ENCODE data around the gene IGF2BP1. TPM values are rescaled to one million over a fixed set of nuclear protein-coding genes. Genes with fewer than 3 reads are reported as not detected.

Gene IGF2BP1
- total and polyA plus RNA-seq, 2 of the 8 experiments (the other 6 are each of a cell fraction or from before 2014, with no cell fraction given), result 41.6 to 513 TPM

- CTCF ChIA-PET (ENCODE audit: partially characterized antibody), result interaction anchor here (0.7 kb wide), 1 partner anchor 21 kb away, joined by 4 read pairs; the partner anchor contains the start of gene GIP
- H3K4me1 ChIP-seq (replicated peaks in 1 of 4; ENCODE audit: control insufficient read depth in 3 of 4, insufficient read depth in 4 of 4, low read length in 3 of 4), result peaks cover 0 to 12% (median 8%) of the 10 kb centered on the region in 4 experiments; a peak in 5 of 7 replicates
- no peaks in the 10 kb centered on the region; a peak in 1 of 7 replicates for H3K27me3 ChIP-seq (replicated peaks in 1 of 4; ENCODE audit: control insufficient read depth in 3 of 4, extremely low read depth in 1 of 4, insufficient read depth in 3 of 4, low read length in 3 of 4)
- POLR2A ChIA-PET (ENCODE audit: partially characterized antibody), result interaction anchor here (0.6 to 1.1 kb wide), 4 partner anchors 13 to 22 kb away, joined by 3 to 4 read pairs (median 3); partner anchors contain the start of gene GIP
- 97% methylated on average over 4 of the region's 4 CpGs; no CpG with 5 or more reads in 1 of the 2 experiments for WGBS, 2 experiments (ENCODE audit: extremely low coverage in 1 of 2, insufficient coverage in 1 of 2, insufficient read length in 1 of 2, insufficient replicate concordance in 2 of 2, low coverage in 1 of 2, low lambda C conversion rate in 2 of 2, missing lambda C conversion rate in 1 of 2)
- no peak overlapping the region for H4K91ac ChIP-seq (replicated peaks; ENCODE audit: insufficient read length, low read length)
- H4K8ac ChIP-seq (ENCODE audit: extremely low read depth, insufficient read depth, low read length), result no peak overlapping the region
- FAIRE-seq (no peak), DNase-seq (ENCODE audit: low read depth in 1 of 2, low spot score in 2 of 2) (peak in 1 of 2 experiments; percentile 17)
- H2AK5ac ChIP-seq (ENCODE audit: low read depth, low read length), result no peak overlapping the region
- H3K79me1 ChIP-seq (ENCODE audit: low read depth, low read length), result no peaks in the 10 kb centered on the region
- no peak overlapping the region for H2BK12ac ChIP-seq (ENCODE audit: low read depth, low read length)
- no peak overlapping the region for H2AFZ ChIP-seq (ENCODE audit: low read length)
- H3K18ac ChIP-seq (ENCODE audit: extremely low read depth, low read length), result no peak overlapping the region
- no peak overlapping the region for H3K9ac ChIP-seq (replicated peaks in 1 of 4; ENCODE audit: extremely low read depth in 1 of 4, low read depth in 3 of 4, low read length in 3 of 4)
- H2BK120ac ChIP-seq (replicated peaks; ENCODE audit: low read depth, low read length), result no peak overlapping the region
- H3K4me3 ChIP-seq (ENCODE audit: extremely low read depth in 1 of 4, insufficient read depth in 2 of 4, low read depth in 3 of 4, low read length in 4 of 4), result no peak overlapping the region
- no peak overlapping the region for H3K27ac ChIP-seq (ENCODE audit: low read depth, low read length)
- 0 out of 4 replicates have a peak, but pooled peaks cover 0 to 4% of the 10 kb centered on the region in 2 experiments for H3K79me2 ChIP-seq (ENCODE audit: control insufficient read depth in 1 of 2, insufficient read depth in 2 of 2, low read length in 2 of 2)
- H4K5ac ChIP-seq (ENCODE audit: insufficient read length, low read depth, low read length), result no peak overlapping the region
- H2BK15ac ChIP-seq (ENCODE audit: low read length), result no peak overlapping the region
- no peak overlapping the region for H3K4me2 ChIP-seq (ENCODE audit: insufficient read depth in 1 of 2, low read depth in 2 of 2, low read length in 2 of 2)
- H3K14ac ChIP-seq (ENCODE audit: insufficient read length), result no peak overlapping the region
- no peaks in the 10 kb centered on the region for H3K9me3 ChIP-seq (ENCODE audit: insufficient read depth in 2 of 2, low read depth in 1 of 2, low read length in 1 of 2)
- H2BK5ac ChIP-seq (ENCODE audit: low read depth, low read length), result no peak overlapping the region
- no peak overlapping the region for H2BK20ac ChIP-seq (ENCODE audit: low read length)
- no peak overlapping the region for H3K4ac ChIP-seq (replicated peaks; ENCODE audit: insufficient read length, low read depth, low read length)
- no peak overlapping the region for H3K23ac ChIP-seq (ENCODE audit: insufficient read length)
- no peak overlapping the region for H3K56ac ChIP-seq (replicated peaks; ENCODE audit: insufficient read length, low read depth, low read length)
- H4K20me1 ChIP-seq (replicated peaks in 1 of 2; ENCODE audit: control insufficient read depth in 1 of 2, insufficient read depth in 2 of 2, low read length in 2 of 2), result no peaks in the 10 kb centered on the region
- no peaks in the 10 kb centered on the region for H3K36me3 ChIP-seq (ENCODE audit: control insufficient read depth in 2 of 4, insufficient read depth in 4 of 4, low read length in 3 of 4)
- no peaks in the 10 kb centered on the region for H3K23me2 ChIP-seq (ENCODE audit: low read depth, low read length)
- no peak for TF ChIP-seq NRF1 (IDR thresholded peaks at IDR 0.05; ENCODE audit: low read depth, low read length)
- TF ChIP-seq RAD21 (IDR thresholded peaks at IDR 0.05 in 1 of 2, conservative IDR thresholded peaks at IDR 0.05 in 1 of 2; ENCODE audit: low read depth in 2 of 2, low read length in 2 of 2), result no peak
- TF ChIP-seq, protein P1, sequence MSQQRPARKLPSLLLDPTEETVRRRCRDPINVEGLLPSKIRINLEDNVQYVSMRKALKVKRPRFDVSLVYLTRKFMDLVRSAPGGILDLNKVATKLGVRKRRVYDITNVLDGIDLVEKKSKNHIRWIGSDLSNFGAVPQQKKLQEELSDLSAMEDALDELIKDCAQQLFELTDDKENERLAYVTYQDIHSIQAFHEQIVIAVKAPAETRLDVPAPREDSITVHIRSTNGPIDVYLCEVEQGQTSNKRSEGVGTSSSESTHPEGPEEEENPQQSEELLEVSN (IDR thresholded peaks at IDR 0.05), result no peak
- no peak for TF ChIP-seq ZNF274 (IDR thresholded peaks at IDR 0.05; ENCODE audit: borderline replicate concordance, extremely low read depth, low read length)
- TF ChIP-seq CHD2 (IDR thresholded peaks at IDR 0.05; ENCODE audit: low read length), result no peak
- TF ChIP-seq, protein P2, sequence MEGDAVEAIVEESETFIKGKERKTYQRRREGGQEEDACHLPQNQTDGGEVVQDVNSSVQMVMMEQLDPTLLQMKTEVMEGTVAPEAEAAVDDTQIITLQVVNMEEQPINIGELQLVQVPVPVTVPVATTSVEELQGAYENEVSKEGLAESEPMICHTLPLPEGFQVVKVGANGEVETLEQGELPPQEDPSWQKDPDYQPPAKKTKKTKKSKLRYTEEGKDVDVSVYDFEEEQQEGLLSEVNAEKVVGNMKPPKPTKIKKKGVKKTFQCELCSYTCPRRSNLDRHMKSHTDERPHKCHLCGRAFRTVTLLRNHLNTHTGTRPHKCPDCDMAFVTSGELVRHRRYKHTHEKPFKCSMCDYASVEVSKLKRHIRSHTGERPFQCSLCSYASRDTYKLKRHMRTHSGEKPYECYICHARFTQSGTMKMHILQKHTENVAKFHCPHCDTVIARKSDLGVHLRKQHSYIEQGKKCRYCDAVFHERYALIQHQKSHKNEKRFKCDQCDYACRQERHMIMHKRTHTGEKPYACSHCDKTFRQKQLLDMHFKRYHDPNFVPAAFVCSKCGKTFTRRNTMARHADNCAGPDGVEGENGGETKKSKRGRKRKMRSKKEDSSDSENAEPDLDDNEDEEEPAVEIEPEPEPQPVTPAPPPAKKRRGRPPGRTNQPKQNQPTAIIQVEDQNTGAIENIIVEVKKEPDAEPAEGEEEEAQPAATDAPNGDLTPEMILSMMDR (IDR thresholded peaks at IDR 0.05; ENCODE audit: control extremely low read depth in 1 of 3, insufficient read depth in 1 of 3, low read depth in 1 of 3, low read length in 3 of 3), result no peak
- TF ChIP-seq SUZ12 (IDR thresholded peaks at IDR 0.05; ENCODE audit: low read length), result no peak
- no peak for TF ChIP-seq SRF (IDR thresholded peaks at IDR 0.05; ENCODE audit: low read depth, low read length)
- TF ChIP-seq TAF7 (optimal IDR thresholded peaks at IDR 0.05; ENCODE audit: borderline replicate concordance, low read depth, low read length), result no peak
- TF ChIP-seq POLR2A (IDR thresholded peaks at IDR 0.05; ENCODE audit: control extremely low read depth in 1 of 2, low read depth in 2 of 2, low read length in 2 of 2), result no peak
Measured at GRCh38 chr17:48989100-48989499, 8.1 kb upstream of the IGF2BP1 start.
